Activated CD8-positive, alpha-beta memory T cell treated with anti-CD3 and anti-CD28 coated beads, Interleukin-2, amount 50 U/mL, for 1 hour (primary cell): ENCODE results near the gene THSD4.

Experiments
- DNase-seq: peaks from one replicate; pipeline ENCODE4 v3.0.0-alpha.2; 2020; ENCODE audit errors: extremely low read depth

The THSD4 gene

DNA sequence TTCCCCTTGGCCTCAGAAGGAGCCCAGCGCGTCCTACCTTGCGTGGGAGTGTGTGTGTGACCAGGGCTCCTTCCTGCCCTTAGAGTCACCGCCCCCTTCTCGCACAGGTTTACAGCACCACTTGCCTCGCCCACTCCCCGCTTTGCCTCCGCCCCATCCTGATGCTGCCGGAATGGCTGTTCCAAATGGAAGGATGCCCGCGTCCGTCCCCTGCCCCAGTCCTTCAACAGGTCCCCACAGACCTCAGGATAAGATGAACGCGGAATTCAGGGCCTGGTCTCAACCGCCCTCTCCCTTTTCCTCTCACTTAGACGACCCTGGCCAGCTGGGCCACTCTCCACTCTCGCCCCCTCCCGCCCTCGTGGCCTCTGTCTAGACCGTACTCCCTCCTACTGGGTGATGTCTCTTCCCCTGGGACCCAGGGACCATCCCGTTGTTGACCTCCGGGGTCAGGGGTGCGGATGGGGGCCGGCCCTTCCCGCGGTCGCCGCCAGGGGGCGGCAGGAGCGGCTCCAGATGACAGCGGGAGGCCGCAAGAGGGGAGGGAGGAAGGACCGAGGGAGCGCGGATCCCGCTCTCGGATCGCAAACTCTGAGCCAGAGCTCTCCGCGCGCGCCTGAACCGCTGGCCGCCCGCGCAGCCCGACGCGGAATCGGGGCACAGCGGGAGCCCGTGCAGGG, at the start of gene THSD4:
TSS of gene THSD4 (plus strand) at position 585 of the 680 bp plus-strand sequence.
- no peak for DNase-seq

DNA sequence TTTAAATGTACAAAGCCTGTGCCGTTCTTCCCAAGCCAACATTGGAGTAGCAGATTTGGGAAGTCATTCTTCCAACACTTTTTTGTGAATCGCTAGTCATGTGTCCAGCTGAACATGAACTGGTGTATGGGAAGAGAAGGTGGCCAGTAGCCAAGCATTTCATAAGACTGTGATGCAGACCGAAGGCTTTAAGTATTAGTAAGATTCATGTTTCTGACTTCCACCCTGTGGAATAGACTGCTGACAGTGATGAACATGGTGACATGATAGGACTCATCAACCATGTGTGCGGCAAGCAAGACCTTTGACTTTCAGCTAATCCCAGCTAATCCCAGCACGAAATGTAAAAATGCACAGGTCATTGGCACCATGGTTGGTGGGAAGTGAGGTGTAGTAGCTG, 48.3 kb upstream of the THSD4 start:
- no peak for DNase-seq

DNA sequence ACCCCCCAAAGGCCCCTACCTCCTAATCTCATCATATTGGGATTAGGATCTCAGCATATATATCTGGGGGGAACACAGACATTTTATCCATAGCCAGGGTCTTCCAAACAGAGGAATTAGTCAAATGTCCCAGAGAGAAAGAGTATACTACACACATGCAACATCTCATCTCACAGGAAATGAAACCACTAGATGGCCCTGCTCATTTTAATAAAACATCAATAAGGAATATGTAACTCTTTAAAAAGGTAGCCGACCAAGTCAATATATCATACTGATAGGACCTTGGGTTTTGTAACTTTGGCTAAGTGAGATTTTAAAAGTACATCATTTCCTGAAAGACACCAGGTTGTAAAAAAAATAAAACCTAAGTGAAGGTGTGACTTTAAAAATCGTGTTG, 45.6 kb upstream of the THSD4 start:
- DNase-seq: no peak

DNA sequence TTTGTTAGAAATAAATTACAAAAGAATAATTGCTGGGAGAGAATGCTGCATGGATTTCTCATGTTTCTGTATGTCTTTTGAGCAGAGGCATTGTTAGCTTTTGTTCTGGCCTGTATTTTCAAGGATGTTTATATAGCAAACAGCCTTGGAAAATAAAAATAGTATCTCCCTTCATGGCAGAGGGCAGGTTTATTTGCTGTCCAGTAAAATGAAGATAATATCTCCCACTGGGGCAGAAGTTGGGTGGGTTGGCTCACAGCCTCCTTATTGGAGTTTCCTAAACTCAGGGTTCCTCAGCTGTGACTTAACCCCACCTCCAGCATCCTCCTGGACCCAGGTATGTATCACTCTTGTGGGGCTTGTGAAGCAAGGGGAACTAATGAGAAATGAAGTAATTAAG, 43.7 kb upstream of the THSD4 start:
- DNase-seq: no peak

DNA sequence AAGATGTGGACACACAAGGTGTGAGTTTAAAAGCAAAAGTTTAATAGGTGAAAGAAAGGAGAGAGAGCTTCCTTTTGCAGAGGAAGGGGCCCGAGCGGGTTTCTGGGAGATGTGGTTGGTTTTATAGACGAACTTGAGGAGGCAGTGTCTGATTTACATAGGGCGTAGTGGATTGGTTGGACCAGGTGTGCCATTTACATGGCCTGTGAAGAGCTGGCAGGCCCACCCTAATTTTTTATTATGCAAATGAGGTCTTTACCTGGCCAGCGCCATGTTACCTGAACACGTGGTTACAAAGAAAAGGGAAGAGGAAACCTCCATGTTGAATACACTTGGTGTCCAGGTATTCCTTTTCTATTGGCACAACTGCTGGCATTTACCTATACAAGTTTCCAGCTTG, 42.8 kb upstream of the THSD4 start:
- no peak for DNase-seq

DNA sequence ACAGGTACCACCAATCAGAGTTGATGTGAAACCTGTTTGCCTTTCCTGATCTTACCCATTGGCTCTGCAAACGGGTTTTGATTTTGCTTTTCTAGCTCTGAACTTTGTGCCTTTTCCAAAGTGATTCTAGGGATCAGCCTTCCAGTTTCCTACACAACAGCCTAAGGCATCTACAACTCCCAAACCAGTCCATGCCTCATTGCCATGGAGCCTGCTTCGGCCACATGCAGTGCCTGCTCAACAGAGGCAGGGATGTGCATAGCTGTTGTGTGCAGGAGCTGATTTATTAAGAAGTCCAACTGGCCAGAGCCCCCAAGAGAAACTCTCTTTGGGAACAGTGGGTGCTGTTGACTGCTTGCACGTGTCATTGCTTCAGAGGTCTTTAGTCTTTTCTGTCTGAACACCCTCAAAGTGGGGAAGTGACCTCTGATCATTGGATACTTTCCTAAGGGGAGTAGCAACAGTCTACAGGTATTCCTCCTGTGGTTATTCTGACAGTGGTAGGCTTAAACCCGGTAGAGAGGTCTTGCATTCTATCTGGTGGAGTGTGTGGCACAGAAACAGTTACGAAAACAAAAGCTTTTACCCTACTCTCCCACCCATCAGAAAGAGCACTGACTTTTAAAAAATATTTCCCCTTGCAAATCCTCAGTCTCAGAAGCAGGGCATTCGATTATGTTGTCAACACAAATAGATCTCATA, 36.6 kb upstream of the THSD4 start:
- DNase-seq: no peak

DNA sequence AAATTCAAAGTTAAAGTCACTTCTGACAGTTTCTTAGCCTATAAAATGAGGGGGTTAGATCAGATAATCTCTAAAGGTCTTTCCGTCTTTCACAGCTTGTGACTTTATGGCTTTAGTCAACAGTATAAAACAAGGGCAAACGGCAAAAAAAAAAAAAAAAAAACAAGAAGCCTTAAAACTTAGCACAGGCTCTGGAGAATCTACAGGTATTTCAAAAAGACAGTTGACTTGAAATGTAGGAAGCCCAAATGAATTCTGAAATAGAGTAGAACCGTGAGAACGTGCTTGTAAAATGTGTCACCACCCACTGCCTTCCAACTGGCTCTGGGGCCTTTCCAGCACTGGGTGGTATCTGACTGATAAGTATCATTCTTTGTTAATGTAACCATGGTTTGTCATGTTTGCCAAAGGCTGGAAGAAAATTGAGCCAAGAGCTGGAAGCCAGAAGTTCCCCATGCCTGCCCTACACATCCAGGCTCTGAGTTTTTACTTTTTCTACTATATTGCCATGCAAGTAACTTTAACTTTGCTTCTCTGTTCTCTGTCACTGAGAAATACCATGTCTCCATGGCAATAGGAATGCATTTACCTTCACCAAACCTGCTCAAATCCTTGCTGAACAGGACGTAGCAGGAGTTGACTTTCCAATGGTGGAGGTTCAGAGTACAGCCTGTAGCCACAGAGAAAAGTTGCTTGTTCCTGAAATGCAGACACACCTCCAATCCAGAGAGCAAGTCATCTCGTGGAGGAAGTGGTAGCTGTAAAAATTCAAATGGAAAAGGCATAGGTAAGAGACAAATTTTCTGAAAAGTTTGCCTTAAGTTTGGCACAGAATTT, 35.8 kb upstream of the THSD4 start:
- no peak for DNase-seq

DNA sequence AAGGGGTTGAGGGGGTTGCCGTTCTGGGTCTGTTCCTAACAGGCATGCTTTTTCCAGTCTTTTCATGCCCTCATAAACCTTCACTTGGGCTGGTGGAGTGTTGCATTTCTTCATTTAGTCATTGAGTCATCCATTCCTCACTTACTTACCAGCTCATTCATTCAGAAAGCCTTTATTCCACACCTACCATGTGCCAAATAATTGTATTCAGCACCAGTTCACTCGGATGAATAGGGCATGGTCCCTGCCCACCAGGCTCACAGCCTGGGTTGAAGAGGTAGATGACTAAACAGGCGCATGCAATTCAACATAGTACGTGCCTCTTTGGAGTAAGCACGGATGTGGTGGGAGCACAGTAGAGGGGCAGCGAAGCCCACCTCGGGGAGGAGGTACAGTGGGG, 35.1 kb upstream of the THSD4 start:
- no peak for DNase-seq

DNA sequence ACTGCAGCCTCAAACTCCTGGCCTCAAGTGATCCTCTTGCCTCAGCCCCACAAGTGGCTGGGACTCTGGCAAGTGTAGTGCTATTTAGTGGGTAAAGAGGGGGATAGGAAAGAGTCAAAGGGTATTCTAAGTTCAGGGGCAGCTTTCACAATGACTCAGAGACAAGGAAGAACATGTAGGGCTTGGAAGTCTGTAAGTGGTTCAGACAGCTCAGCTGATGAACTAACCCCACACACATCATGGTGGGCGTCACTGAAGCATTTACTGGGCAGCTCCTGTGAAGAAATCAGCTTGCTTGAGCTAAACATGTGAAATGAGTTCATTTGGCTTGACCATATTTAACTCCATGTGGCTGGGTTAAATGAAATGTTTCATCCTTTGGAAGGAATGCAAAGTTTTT, 34.6 kb upstream of the THSD4 start:
- no peak for DNase-seq

DNA sequence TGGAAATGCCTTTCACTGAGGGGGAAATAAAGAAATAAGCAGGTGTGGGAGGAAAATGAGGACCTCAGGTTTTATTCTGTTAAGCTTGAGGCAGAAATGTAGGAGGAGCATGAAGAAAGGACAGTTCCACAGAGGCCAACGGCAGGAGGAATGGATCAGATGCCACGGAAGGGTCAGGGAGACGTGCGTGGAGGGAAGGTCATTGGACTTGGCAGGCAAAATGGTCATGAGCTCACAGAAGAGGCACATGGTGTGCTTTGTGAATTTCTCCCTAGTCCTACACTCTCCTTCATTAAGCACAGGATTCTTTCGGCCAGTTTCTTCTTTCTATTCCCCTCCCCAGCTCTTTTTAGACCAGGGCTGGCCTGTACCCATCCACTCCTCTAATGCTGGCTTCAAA, 32.5 kb upstream of the THSD4 start:
- DNase-seq: no peak

DNA sequence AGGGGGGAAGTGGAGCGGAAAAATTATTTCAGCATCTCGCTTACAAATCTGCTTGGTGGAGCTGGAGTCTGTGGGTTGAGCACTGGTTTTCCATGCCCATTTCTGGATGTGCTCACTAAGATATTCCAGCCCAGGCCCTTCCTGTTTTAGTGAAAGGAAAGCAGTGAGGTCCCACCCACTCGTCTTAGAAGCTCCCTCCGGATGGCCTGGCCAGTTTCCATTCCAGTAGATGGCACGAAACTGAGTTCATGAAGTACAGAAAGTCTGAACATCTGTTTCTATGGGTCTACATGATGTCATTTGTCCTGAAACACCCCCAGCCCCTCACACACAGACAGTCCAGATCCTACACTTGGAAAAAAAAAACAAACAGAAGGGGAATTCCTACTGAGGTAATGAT, 31.9 kb upstream of the THSD4 start:
- no peak for DNase-seq

DNA sequence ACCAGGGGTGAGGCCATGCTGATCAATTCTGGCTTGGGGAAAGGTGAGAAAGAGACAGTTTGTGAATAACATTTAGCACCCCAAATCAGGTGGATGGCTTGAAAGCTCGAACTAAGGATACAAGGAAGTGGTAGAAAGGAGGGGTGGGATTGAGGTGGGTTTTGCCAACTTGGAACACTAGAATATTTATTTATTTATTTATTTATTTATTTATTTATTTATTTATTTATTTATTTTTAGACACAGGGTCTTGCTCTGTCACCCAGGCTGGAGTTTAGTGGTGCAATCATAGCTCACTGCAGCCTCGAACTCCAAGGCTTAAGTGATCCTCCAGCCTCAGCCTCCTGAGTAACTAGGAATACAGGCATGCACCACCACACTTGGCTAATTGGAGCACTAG, 31.0 kb upstream of the THSD4 start:
- no peak for DNase-seq

DNA sequence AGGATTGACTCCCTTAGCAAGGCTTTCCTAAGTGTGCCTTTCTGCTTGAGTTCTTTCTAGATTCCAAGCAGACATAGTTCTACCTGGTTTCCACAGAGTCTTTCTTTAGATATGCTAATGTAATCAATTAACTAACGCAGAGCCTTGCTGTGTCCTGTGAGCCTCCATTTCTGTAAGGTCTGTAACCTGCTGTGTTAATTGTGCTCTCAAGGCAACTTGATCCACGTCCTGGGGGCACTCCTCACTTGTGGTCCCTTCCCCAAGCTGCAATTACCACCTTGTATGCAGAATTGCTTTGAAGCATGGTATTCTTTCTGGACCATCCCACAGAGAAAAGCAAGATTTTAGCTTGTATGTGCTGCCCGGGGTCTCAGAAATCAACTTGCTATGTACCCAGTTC, 29.5 kb upstream of the THSD4 start:
- no peak for DNase-seq

DNA sequence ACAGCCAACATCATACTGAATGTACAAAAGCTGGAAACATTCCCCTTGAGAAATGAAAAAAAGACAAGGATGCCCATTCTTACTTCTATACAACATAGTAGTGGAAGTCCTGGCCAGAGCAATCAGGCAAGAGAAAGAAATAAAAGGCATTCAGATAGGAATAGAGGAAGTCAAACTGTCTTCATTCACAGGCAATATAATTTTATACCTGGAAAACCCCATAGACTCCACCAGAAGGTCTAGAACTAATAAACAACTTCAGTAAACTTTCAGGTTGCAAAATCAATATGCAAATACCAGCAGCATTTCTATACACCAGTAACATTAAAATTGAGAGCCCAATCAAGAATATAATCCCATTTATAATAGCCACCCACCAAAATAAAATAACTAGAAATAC, 27.1 kb upstream of the THSD4 start:
- DNase-seq: no peak

DNA sequence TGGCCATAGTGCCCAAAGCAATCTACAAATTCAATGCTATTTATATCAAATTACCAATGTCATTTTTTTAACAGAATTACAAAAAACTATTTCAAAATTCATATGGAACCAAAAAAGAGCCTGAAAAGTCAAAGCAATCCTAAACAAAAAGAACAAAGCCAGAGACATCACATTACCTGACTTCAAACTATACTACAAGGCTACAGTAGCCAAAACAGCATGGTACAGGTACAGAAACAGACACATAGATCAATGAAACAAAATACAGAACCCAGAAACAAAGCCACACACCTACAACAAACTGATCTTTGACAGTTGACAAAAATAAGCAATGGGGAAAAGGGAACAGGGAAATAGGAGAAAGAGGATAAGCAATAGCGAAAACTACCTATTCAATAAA, 26.6 kb upstream of the THSD4 start:
- no peak for DNase-seq

DNA sequence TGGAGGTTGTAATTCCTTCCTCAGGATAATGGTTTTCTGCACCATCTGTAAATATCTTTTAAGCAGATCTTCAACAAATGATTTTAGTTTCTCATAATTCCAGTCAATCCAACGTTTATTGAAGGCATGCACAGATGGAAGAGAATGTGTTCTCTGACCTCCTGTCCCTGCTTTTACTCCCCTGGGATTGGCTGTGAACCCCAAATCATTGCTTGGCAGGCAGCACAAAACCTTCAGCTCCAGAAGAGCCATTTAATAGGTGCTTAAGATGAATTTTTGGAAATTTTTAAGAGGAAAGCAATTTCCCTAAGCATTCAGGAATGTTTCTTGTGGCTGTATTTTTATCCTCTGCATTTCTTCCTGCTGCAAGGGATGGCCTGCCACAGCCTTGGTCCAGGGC, 25.5 kb upstream of the THSD4 start:
- no peak for DNase-seq

DNA sequence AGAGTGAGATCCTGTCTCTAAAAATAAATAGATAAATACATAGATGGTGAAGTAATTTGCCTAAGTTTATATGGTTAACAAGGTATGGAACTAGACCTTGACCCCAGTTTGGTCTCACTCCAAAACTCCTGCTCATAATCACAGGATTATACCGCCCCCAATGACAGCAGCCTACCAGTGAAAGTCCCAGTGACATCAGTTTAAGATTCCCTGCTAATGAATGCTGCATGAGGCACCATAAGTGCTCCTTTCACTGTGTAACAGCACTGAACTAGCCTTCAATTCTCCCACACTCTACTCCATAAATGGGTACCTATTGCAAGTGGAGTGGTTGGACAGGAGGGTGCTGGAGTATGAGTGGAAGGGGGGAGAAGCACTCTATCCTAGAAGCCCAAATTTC, 23.7 kb upstream of the THSD4 start:
- no peak for DNase-seq

DNA sequence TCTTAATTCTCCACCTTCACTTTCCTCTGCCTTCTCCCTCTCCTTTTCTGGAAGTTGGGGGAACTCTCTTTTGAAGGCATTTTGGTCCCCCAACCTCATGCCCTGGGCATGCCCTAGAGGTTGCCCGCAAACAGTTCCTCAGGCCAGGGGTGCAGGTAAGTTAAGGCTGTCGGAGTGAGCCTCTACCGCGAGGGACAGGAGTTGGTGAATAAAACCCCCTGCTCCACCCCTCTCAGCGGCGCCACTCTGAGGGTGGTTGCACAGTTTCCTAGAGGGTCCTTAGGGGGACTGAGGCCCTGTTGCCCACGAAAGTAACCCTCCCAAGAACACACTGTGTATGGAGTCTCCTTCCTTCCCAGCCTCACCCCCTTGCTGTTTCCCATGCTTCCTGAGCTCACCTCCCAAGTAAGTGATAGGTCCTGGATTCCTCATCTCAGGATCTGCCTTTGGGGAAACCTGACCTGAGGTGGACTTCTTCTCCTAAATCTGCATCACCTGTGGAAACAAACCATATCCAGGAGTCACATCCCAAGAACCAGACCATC, 23.1 kb upstream of the THSD4 start:
- DNase-seq: no peak

DNA sequence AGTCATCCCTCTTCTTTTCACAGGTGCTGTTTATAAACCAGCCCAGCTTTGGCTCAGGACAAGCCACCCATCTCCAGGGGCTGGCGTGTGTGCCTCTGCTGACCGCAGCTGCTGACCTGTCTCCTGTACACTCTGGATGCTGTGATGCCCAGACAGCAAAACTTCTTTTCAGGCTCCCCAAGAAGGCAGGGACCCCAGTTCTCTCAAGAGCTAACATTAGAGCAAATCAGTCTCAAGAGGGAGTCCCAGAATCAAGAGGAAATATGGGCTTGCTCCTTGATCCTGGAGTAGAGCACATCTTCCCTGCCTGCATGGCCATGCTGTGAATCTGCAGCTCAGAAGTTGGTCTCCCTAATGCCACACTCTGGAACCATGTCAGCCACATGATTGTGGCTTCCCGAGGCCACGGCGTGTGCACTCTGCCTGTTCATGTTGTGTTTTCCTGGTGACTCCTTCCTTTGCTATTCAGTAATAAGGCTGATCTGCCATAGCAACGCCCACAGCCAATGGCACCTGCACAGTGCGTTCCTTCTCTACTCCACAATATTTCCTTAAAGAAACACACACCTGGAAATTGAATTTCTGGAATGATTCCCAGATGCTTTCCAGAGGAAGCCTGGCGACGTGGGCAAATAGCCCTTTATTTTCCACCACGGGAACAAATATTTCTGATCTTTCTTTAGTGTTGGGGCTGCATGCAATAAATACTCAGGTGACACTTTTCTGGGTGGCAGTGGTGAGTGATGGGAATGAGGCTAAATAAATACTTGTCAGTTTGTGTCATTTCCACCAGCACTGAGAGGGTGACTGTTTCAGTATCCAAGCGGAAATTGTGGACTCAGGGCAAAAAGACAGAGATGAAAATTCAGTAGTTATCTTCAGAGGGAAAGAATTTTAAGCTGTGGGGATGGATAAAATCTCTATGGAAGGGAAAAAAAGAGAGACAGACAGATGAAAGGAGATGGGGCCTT, 21.9 kb upstream of the THSD4 start:
- no peak for DNase-seq

DNA sequence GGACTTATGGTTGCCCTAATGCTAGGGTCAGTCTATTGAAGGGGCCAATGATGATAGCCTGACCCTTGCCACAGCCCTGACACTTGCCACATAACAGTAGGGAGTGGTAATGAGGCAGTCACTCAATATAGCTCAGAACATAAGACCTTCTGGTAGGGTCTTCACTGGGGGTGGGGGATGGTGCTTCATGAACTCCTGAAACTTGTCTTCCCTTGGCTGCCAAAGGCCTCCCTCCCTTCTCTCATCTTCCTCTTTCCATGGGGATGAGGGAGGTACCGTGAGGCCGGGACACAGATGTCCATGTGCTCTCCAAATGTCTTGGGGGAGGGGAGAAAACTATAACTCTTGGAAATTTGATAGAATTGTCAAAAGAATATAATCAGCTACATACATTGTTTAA, 21.1 kb upstream of the THSD4 start:
- DNase-seq: no peak

DNA sequence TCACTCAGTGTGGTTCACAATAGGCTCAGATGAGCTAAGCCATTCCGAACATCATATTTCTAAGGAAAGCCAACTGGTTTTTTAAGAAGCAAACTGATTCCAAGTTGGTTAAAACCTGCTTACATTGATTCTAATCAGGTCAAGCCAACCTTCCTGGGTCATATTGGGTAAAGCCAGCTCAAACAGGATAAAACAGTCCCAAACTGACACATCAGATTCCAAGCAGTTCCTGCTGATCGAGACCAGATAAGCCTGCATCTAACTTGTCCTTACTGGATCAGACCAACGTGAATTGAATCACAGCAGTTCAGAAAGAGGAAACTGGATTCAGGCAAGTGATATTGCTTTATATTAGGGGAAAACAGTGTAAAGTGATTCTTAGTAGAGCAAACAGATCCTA, 18.6 kb upstream of the THSD4 start:
- DNase-seq: no peak

DNA sequence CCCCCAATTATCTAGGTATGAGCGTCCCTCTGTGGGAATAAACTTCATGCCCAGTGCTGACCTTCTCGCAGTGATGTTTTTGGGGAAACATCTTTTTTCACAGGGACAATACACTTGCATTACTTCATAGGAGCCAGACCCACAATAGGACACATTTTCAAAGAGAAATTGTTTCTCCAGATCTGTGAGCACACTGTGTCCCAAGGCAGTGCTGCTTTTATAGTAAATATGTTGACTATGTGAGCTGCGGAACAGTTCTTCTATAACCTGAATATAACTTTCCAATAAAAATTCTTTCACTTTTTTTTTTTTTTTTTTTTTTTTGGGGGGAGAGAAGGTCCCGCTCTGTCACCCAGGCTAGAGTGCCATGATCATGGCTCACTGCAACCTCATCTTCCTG, 17.4 kb upstream of the THSD4 start:
- DNase-seq: no peak
